Mesothelial cell of epicardium (in vitro differentiated cells): ENCODE data around the gene ELMO1. TPM values are rescaled to one million over a fixed set of nuclear protein-coding genes. Genes with fewer than 3 reads are reported as not detected.
A peak's percentile ranks its signal among the peaks of the same experiment; 100 is the strongest.

ENCODE experiments used
- DNase-seq, 2 experiments: peaks; one replicate each; pipeline ENCODE4 v3.0.0; 2021; ENCODE audit warnings: low spot score in 2 of 2; ENCODE audit not compliant: unreplicated experiment in 2 of 2
- H3K27ac Mint-ChIP-seq: 2 replicates; pipeline ENCODE4 v1.8.0; 2021; ENCODE audit warnings: mixed read lengths
- H3K27me3 Mint-ChIP-seq: 2 replicates; pipeline ENCODE4 v1.8.0; 2021; ENCODE audit warnings: low read depth, mixed read lengths
- H3K36me3 Mint-ChIP-seq: 2 replicates; pipeline ENCODE4 v1.8.0; 2021; ENCODE audit warnings: mixed read lengths
- H3K4me1 Mint-ChIP-seq: 2 replicates; pipeline ENCODE4 v1.8.0; 2021; ENCODE audit warnings: mixed read lengths
- H3K4me3 Mint-ChIP-seq: 2 replicates; pipeline ENCODE4 v1.8.0; 2021; ENCODE audit warnings: mild to moderate bottlenecking, moderate library complexity, mixed read lengths
- H3K9me3 Mint-ChIP-seq: 2 replicates; pipeline ENCODE4 v1.8.0; 2021; ENCODE audit warnings: mixed read lengths
- CTCF ChIP-seq: fragments of 200-600 bp; sonication (generic); IDR thresholded peaks from one replicate; pipeline ENCODE4 v1.5.0; 2021; ENCODE audit warnings: antibody characterized with exemption; ENCODE audit not compliant: unreplicated experiment
- total RNA-seq: library from RNA; stranded (reverse); gene quantifications from 3 replicates; pipeline ENCODE4 v1.2.1, GENCODE V29; 2021

The ELMO1 gene
- total RNA-seq, 1 donor from 2014 or later: 9.6 TPM

DNA sequence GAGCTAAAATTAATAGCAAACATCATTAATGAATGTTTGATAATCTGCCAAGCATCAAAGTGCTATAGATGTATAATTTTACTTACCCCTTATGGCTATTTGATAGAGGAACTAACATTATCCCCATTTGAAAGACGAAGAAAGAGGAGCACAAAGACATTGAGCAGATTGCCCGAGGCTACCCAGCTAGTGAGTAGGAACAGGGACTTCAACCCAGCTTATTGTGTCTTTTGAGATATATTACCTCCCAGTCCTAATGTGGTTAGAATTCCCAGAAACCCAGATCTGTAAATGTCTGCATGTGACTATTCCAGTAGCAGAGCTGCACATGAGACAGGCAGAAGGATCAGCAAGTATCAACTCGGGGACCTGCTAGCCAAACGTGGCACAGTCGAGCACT is 564.3 kb downstream of the ELMO1 start:
- no peak for DNase-seq
- Mint-ChIP-seq H3K27me3 (no peaks in the 10 kb centered on the region), H3K36me3 (no peaks in the 10 kb centered on the region), H3K4me3 (no peak overlapping the region), H3K9me3 (no peaks in the 10 kb centered on the region), H3K27ac (peak overlapping the region; percentile 19), H3K4me1 (peaks cover 18% of the 10 kb centered on the region)
- TF ChIP-seq CTCF: no peak

- TF ChIP-seq CTCF: no peak
- no peak overlapping the region for H3K4me3 Mint-ChIP-seq
- H3K9me3 Mint-ChIP-seq: no peaks in the 10 kb centered on the region
- no peak for DNase-seq
- H3K27me3 Mint-ChIP-seq: no peaks in the 10 kb centered on the region
- H3K27ac Mint-ChIP-seq: no peak overlapping the region
- H3K4me1 Mint-ChIP-seq: peaks cover 21% of the 10 kb centered on the region
- H3K36me3 Mint-ChIP-seq: no peaks in the 10 kb centered on the region
Measured at GRCh38 chr7:36881233-36881874, 567.3 kb downstream of the ELMO1 start.

- no peak for TF ChIP-seq CTCF
- H3K4me3 Mint-ChIP-seq: no peak overlapping the region
- no peaks in the 10 kb centered on the region for H3K27me3 Mint-ChIP-seq
Measured at GRCh38 chr7:36880108-36880507, 568.6 kb downstream of the ELMO1 start.

GRCh38 chr7:36879021-36879420 is 569.6 kb downstream of the ELMO1 start:
- Mint-ChIP-seq H3K4me1 (peaks cover 19% of the 10 kb centered on the region), H3K4me3 (no peak overlapping the region), H3K27ac (no peak overlapping the region), H3K9me3 (no peaks in the 10 kb centered on the region), H3K27me3 (no peaks in the 10 kb centered on the region), H3K36me3 (no peaks in the 10 kb centered on the region)
- TF ChIP-seq CTCF: no peak
- DNase-seq: no peak

More at GRCh38 chr7:36880108-36880507, 568.6 kb downstream of the ELMO1 start:
- Mint-ChIP-seq H3K9me3 (no peaks in the 10 kb centered on the region), H3K4me1 (peaks cover 26% of the 10 kb centered on the region), H3K27ac (no peak overlapping the region), H3K36me3 (no peaks in the 10 kb centered on the region)
- DNase-seq: no peak

- H3K4me3 Mint-ChIP-seq: no peak overlapping the region
- H3K36me3 Mint-ChIP-seq: no peaks in the 10 kb centered on the region
- DNase-seq: no peak
- no peaks in the 10 kb centered on the region for H3K9me3 Mint-ChIP-seq
- peaks cover 19% of the 10 kb centered on the region for H3K4me1 Mint-ChIP-seq
- H3K27me3 Mint-ChIP-seq: no peaks in the 10 kb centered on the region
- no peak overlapping the region for H3K27ac Mint-ChIP-seq
- TF ChIP-seq CTCF: no peak
Measured at GRCh38 chr7:36878288-36878687, 570.4 kb downstream of the ELMO1 start.

DNA sequence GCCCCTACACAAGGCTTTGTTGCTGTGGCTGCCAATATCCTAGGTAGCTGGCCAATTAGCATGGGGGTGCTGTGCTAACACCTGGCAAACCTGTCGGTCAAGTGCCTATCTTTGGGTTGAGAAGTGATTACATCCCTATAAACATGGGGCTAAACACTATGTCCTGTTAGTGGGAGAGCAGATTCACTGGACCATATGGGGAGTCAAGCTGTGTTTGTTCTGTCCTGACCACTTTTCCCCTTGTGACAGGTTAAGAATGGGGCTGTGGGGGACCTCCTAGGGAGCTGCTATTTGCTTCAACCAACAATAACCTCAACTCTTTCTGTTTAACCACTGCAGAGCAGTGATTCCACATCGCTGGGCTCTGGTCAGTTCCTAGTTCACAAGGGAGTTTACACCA is 572.9 kb downstream of the ELMO1 start:
- Mint-ChIP-seq H3K4me3 (no peak overlapping the region), H3K27ac (no peak overlapping the region), H3K4me1 (peaks cover 16% of the 10 kb centered on the region), H3K27me3 (no peaks in the 10 kb centered on the region), H3K36me3 (no peaks in the 10 kb centered on the region), H3K9me3 (no peaks in the 10 kb centered on the region)
- DNase-seq: no peak
- TF ChIP-seq CTCF: no peak
